ENCODE results near the gene RARRES2.

GRCh38 chr7:150361402-150361801 is 20.0 kb upstream of the RARRES2 start:
- TF ChIP-seq ARNTL (CRISPR knock-in tag; IDR thresholded peaks at IDR 0.05; ENCODE audit: borderline replicate concordance, low read depth) (no peak), ISL1 (CRISPR knock-in tag; IDR thresholded peaks at IDR 0.05) (no peak), ZFP30 (CRISPR knock-in tag; IDR thresholded peaks at IDR 0.05) (no peak), BACH2 (CRISPR knock-in tag; IDR thresholded peaks at IDR 0.05; ENCODE audit: borderline replicate concordance) (no peak), RARB (CRISPR knock-in tag; IDR thresholded peaks at IDR 0.05) (no peak), ZFP3 (CRISPR knock-in tag; IDR thresholded peaks at IDR 0.05) (no peak), ZNF565 (CRISPR knock-in tag; conservative IDR thresholded peaks at IDR 0.05; ENCODE audit: low read depth) (no peak), OSR1 (CRISPR knock-in tag; IDR thresholded peaks at IDR 0.05) (no peak), ZNF8 (CRISPR knock-in tag; IDR thresholded peaks at IDR 0.05) (no peak), TOX (CRISPR knock-in tag; IDR thresholded peaks at IDR 0.05; ENCODE audit: borderline replicate concordance) (no peak), ESRRG (CRISPR knock-in tag; IDR thresholded peaks at IDR 0.05) (no peak)
- TF ChIP-seq, protein P1, sequence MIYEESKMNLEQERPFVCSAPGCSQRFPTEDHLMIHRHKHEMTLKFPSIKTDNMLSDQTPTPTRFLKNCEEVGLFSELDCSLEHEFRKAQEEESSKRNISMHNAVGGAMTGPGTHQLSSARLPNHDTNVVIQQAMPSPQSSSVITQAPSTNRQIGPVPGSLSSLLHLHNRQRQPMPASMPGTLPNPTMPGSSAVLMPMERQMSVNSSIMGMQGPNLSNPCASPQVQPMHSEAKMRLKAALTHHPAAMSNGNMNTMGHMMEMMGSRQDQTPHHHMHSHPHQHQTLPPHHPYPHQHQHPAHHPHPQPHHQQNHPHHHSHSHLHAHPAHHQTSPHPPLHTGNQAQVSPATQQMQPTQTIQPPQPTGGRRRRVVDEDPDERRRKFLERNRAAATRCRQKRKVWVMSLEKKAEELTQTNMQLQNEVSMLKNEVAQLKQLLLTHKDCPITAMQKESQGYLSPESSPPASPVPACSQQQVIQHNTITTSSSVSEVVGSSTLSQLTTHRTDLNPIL (CRISPR knock-in tag; IDR thresholded peaks at IDR 0.05; ENCODE audit: low read depth) = no peak
- TF ChIP-seq, protein P2, sequence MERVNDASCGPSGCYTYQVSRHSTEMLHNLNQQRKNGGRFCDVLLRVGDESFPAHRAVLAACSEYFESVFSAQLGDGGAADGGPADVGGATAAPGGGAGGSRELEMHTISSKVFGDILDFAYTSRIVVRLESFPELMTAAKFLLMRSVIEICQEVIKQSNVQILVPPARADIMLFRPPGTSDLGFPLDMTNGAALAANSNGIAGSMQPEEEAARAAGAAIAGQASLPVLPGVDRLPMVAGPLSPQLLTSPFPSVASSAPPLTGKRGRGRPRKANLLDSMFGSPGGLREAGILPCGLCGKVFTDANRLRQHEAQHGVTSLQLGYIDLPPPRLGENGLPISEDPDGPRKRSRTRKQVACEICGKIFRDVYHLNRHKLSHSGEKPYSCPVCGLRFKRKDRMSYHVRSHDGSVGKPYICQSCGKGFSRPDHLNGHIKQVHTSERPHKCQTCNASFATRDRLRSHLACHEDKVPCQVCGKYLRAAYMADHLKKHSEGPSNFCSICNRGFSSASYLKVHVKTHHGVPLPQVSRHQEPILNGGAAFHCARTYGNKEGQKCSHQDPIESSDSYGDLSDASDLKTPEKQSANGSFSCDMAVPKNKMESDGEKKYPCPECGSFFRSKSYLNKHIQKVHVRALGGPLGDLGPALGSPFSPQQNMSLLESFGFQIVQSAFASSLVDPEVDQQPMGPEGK (CRISPR knock-in tag; IDR thresholded peaks at IDR 0.05; ENCODE audit: borderline replicate concordance) = no peak
- TF ChIP-seq, protein P3, sequence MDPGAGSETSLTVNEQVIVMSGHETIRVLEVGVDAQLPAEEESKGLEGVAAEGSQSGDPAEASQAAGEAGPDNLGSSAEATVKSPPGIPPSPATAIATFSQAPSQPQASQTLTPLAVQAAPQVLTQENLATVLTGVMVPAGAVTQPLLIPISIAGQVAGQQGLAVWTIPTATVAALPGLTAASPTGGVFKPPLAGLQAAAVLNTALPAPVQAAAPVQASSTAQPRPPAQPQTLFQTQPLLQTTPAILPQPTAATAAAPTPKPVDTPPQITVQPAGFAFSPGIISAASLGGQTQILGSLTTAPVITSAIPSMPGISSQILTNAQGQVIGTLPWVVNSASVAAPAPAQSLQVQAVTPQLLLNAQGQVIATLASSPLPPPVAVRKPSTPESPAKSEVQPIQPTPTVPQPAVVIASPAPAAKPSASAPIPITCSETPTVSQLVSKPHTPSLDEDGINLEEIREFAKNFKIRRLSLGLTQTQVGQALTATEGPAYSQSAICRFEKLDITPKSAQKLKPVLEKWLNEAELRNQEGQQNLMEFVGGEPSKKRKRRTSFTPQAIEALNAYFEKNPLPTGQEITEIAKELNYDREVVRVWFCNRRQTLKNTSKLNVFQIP (CRISPR knock-in tag; IDR thresholded peaks at IDR 0.05; ENCODE audit: borderline replicate concordance, low read depth) = no peak

All from SK-N-SH treated with all-trans-retinoic acid at 6 μM for 48 hours (cell line).